GM23338 (cell line): ENCODE results near the gene BSCL2. TPM values are rescaled to one million over a fixed set of nuclear protein-coding genes. Genes with fewer than 3 reads are reported as not detected.

Experiments used
- ATAC-seq: fragments of 200-7000 bp; cut with Tn5 transposase; 3 replicates; pipeline ENCODE4 v1.9.1; 2020
- DNase-seq: peaks from one replicate; pipeline ENCODE4 v3.0.0-alpha.2; 2015; ENCODE audit warnings: low spot score
- H2AFZ ChIP-seq: fragments of 200-600 bp; sonication (generic); 2 replicates; pipeline ENCODE4 v1.8.0; 2016; ENCODE audit warnings: antibody characterized with exemption, mild to moderate bottlenecking, moderate library complexity
- H3F3A ChIP-seq: fragments of 200-600 bp; sonication (generic); replicated peaks from 2 replicates; pipeline ENCODE4 v1.8.0; 2017; ENCODE audit warnings: antibody characterized with exemption, mixed run types, low read depth
- H3K27ac ChIP-seq: fragments of 200-600 bp; sonication (generic); 2 replicates; pipeline ENCODE4 v1.6.1; 2016; ENCODE audit warnings: low read depth
- H3K27me3 ChIP-seq: fragments of 200-600 bp; sonication (generic); 2 replicates; pipeline ENCODE4 v1.8.0; 2016; ENCODE audit warnings: mild to moderate bottlenecking, mixed run types, moderate library complexity; ENCODE audit not compliant: insufficient read depth
- H3K36me3 ChIP-seq: fragments of 200-600 bp; sonication (generic); 2 replicates; pipeline ENCODE4 v1.8.0; 2016; ENCODE audit warnings: mild to moderate bottlenecking; ENCODE audit not compliant: insufficient read depth
- H3K4me1 ChIP-seq: fragments of 200-600 bp; sonication (generic); 2 replicates; pipeline ENCODE4 v1.8.0; 2016; ENCODE audit warnings: mild to moderate bottlenecking, moderate library complexity; ENCODE audit not compliant: insufficient read depth
- H3K4me2 ChIP-seq: fragments of 200-600 bp; sonication (generic); 2 replicates; pipeline ENCODE4 v1.7.1; 2017; ENCODE audit warnings: mixed run types
- H3K4me3 ChIP-seq: fragments of 200-600 bp; sonication (generic); 2 replicates; pipeline ENCODE4 v1.6.1; 2016; ENCODE audit warnings: mixed run types
- H3K79me2 ChIP-seq: fragments of 200-600 bp; sonication (generic); replicated peaks from 2 replicates; pipeline ENCODE4 v1.8.0; 2017; ENCODE audit warnings: mild to moderate bottlenecking; ENCODE audit not compliant: insufficient read depth
- H3K9me2 ChIP-seq: fragments of 200-600 bp; sonication (generic); 2 replicates; pipeline ENCODE4 v1.8.0; 2017; ENCODE audit not compliant: insufficient read depth
- H4K20me1 ChIP-seq: fragments of 200-600 bp; sonication (generic); replicated peaks from 2 replicates; pipeline ENCODE4 v1.8.0; 2017; ENCODE audit warnings: mild to moderate bottlenecking; ENCODE audit not compliant: insufficient read depth
- H3K27ac Mint-ChIP-seq: 2 replicates; pipeline ENCODE4 v1.8.0; 2020; ENCODE audit warnings: inconsistent platforms, mild to moderate bottlenecking, moderate library complexity, mixed read lengths
- H3K27me3 Mint-ChIP-seq: 3 replicates; pipeline ENCODE4 v1.8.0; 2022; ENCODE audit warnings: low read depth, mild to moderate bottlenecking, moderate library complexity, mixed read lengths, inconsistent platforms; ENCODE audit not compliant: insufficient read depth, poor library complexity
- H3K36me3 Mint-ChIP-seq: 3 replicates; pipeline ENCODE4 v1.8.0; 2021; ENCODE audit warnings: low read depth, mild to moderate bottlenecking, inconsistent platforms, moderate library complexity, mixed read lengths
- H3K4me1 Mint-ChIP-seq: 3 replicates; pipeline ENCODE4 v1.8.0; 2020; ENCODE audit warnings: mild to moderate bottlenecking, inconsistent platforms, mixed read lengths
- H3K4me3 Mint-ChIP-seq: 3 replicates; pipeline ENCODE4 v1.8.0; 2021; ENCODE audit warnings: moderate library complexity, mild to moderate bottlenecking, inconsistent platforms, mixed read lengths
- H3K9me3 Mint-ChIP-seq: 3 replicates; pipeline ENCODE4 v1.8.0; 2020; ENCODE audit warnings: moderate library complexity, mild to moderate bottlenecking, inconsistent platforms, mixed read lengths
- CREB1 ChIP-seq: fragments of 250-450 bp; sonication (Bioruptor Pico); IDR thresholded peaks from 2 replicates; pipeline ENCODE4 v1.5.0; 2020; ENCODE audit warnings: low read depth, mild to moderate bottlenecking, moderate library complexity
- CTCF ChIP-seq, 2 experiments: fragments of 200-600 bp in 1 of 2; sonication (generic) in 1 of 2; conservative IDR thresholded peaks; 2 replicates each; pipeline versions ENCODE4 v1.5.1 to v1.6.1; 2016 to 2017; ENCODE audit warnings: antibody characterized with exemption in 2 of 2, low read depth in 2 of 2, mild to moderate bottlenecking in 2 of 2, moderate library complexity in 1 of 2
- ETS1 ChIP-seq: IDR thresholded peaks from 2 replicates; pipeline ENCODE4 v1.6.1; 2016; ENCODE audit warnings: antibody characterized with exemption
- EZH2 ChIP-seq: fragments of 200-600 bp; sonication (generic); IDR thresholded peaks from one replicate; pipeline ENCODE4 v1.8.0; 2017; ENCODE audit warnings: antibody characterized with exemption, mild to moderate bottlenecking, low read depth; ENCODE audit not compliant: unreplicated experiment
- EZH2phosphoT487 ChIP-seq: fragments of 200-600 bp; sonication (generic); IDR thresholded peaks from one replicate; pipeline ENCODE4 v1.8.1; 2018; ENCODE audit warnings: antibody characterized with exemption; ENCODE audit not compliant: unreplicated experiment
- JUNB ChIP-seq: IDR thresholded peaks from one replicate; pipeline ENCODE4 v1.6.1; 2016; ENCODE audit warnings: antibody characterized with exemption; ENCODE audit not compliant: unreplicated experiment
- NANOG ChIP-seq: IDR thresholded peaks from 2 replicates; pipeline ENCODE4 v1.6.1; 2016; ENCODE audit warnings: antibody characterized with exemption, borderline replicate concordance
- POLR2AphosphoS5 ChIP-seq: IDR thresholded peaks from 2 replicates; pipeline ENCODE4 v1.6.1; 2016; ENCODE audit warnings: antibody characterized with exemption, low read depth
- REST ChIP-seq: IDR thresholded peaks from one replicate; pipeline ENCODE4 v1.6.1; 2018; ENCODE audit warnings: antibody characterized with exemption; ENCODE audit not compliant: unreplicated experiment
- STAT1 ChIP-seq: IDR thresholded peaks from one replicate; pipeline ENCODE4 v1.6.1; 2016; ENCODE audit warnings: antibody characterized with exemption; ENCODE audit not compliant: unreplicated experiment
- ZNF114 ChIP-seq: fragments of 250-450 bp; sonication (Bioruptor Pico); IDR thresholded peaks from 2 replicates; pipeline ENCODE4 v1.5.0; 2020; ENCODE audit warnings: mild to moderate bottlenecking, moderate library complexity
- ZNF331 ChIP-seq: fragments of 250-450 bp; sonication (Bioruptor Pico); IDR thresholded peaks from 2 replicates; pipeline ENCODE4 v1.5.0; 2020; ENCODE audit warnings: low read depth, mild to moderate bottlenecking, moderate library complexity
- ZNF462 ChIP-seq: fragments of 250-450 bp; sonication (Bioruptor Pico); IDR thresholded peaks from 2 replicates; pipeline ENCODE4 v1.5.0; 2020; ENCODE audit warnings: mild to moderate bottlenecking, moderate library complexity
- polyA plus RNA-seq: library from polyadenylated mRNA; unstranded; fragments of >200 nt; fragmentation: Nextera tagmentation; extraction: Ambion mirVana; gene quantifications from 2 replicates; pipeline ENCODE4 v1.2.1, GENCODE V29; 2016
- total RNA-seq: library from RNA; depleted of rRNA; stranded (reverse); fragments of >200 nt; shearing (Covaris generic); gene quantifications from 2 replicates; pipeline ENCODE4 v1.2.3, GENCODE V29; 2014

The BSCL2 gene
- total and polyA plus RNA-seq, 2 experiments from 2014 or later = 60.2 to 81.7 TPM

GRCh38 chr11:62702246-62702645, 5.0 kb downstream of the BSCL2 start:
- H3K79me2 ChIP-seq = peaks cover 9% of the 10 kb centered on the region
- no peak overlapping the region for H3K4me3 ChIP-seq
- Mint-ChIP-seq H3K27ac (no peak overlapping the region), H3K27me3 (peaks cover 10% of the 10 kb centered on the region), H3K4me1 (peaks cover 9% of the 10 kb centered on the region), H3K9me3 (no peaks in the 10 kb centered on the region), H3K36me3 (peaks cover 38% of the 10 kb centered on the region), H3K4me3 (no peak overlapping the region)
- no peak for ATAC-seq
- H3K4me2 ChIP-seq = no peak overlapping the region
- H4K20me1 ChIP-seq = no peaks in the 10 kb centered on the region; the same call in 1 of the 2 replicates
- TF ChIP-seq EZH2 = no peak
- TF ChIP-seq JUNB = no peak
- no peak for TF ChIP-seq REST
- TF ChIP-seq NANOG = no peak
- TF ChIP-seq ZNF331 (CRISPR knock-in tag) = no peak
- no peak for TF ChIP-seq POLR2AphosphoS5
- TF ChIP-seq CREB1 (CRISPR knock-in tag) = no peak
- TF ChIP-seq CTCF (conservative IDR thresholded peaks at IDR 0.05; ENCODE audit: low read depth in 2 of 2) = no peak
- TF ChIP-seq ETS1 = no peak
- TF ChIP-seq EZH2phosphoT487 = no peak
- TF ChIP-seq ZNF462 (CRISPR knock-in tag) = no peak
- no peak for TF ChIP-seq STAT1
- no peak for TF ChIP-seq ZNF114 (CRISPR knock-in tag)
- H3K4me1 ChIP-seq = peaks cover 3% of the 10 kb centered on the region
- no peaks in the 10 kb centered on the region for H3K9me2 ChIP-seq
- H3K27ac ChIP-seq = no peak overlapping the region
- H3K36me3 ChIP-seq = peaks cover 11% of the 10 kb centered on the region
- no peaks in the 10 kb centered on the region for H3K27me3 ChIP-seq
- peaks cover 19% of the 10 kb centered on the region for H3F3A ChIP-seq
- no peak overlapping the region for H2AFZ ChIP-seq
- DNase-seq = no peak
